ENCODE data around the gene RAB11FIP3. TPM values are rescaled to one million over a fixed set of nuclear protein-coding genes. Genes with fewer than 3 reads are reported as not detected.

The RAB11FIP3 gene
- total and polyA plus RNA-seq, 9 of the 15 experiments (the other 6 are each of a cell fraction or from before 2014, with no cell fraction given), result 0.46 to 13.1 (median 4.3) TPM

DNA sequence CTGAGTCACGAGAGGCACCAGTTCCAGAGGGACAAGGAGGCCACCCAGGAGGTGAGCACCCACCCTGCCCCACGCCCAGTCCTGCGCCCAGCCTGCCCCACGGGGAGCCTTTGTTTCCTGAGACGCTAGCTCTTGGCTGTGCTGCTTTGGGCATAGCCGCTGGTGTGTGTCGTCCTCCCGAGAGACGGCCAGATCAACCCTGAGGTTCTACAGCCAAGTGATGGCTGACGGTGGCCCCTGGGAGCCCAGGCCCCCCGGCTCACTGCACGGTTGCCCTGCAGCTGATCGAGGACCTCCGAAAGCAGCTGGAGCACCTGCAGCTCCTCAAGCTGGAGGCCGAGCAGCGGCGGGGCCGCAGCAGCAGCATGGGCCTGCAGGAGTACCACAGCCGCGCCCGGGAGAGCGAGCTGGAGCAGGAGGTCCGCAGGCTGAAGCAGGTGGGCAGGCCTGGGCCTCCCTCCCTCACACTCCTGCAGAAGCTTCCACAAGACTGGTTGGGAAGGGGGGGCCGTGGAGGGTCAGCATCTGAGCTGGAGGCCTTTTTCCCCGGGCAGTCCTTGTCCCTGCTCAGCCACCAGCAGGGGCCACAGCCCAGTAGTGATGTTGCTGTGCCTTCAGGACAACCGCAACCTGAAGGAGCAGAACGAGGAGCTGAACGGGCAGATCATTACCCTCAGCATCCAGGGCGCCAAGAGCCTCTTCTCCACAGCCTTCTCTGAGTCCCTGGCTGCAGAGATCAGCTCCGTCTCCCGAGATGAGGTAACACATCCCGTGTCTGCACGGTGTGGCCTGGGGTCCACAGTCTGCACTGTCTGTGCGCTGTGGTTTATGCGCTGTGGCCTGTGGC, 94.6 kb downstream of the RAB11FIP3 start (continued):
- TF ChIP-seq, protein P1, sequence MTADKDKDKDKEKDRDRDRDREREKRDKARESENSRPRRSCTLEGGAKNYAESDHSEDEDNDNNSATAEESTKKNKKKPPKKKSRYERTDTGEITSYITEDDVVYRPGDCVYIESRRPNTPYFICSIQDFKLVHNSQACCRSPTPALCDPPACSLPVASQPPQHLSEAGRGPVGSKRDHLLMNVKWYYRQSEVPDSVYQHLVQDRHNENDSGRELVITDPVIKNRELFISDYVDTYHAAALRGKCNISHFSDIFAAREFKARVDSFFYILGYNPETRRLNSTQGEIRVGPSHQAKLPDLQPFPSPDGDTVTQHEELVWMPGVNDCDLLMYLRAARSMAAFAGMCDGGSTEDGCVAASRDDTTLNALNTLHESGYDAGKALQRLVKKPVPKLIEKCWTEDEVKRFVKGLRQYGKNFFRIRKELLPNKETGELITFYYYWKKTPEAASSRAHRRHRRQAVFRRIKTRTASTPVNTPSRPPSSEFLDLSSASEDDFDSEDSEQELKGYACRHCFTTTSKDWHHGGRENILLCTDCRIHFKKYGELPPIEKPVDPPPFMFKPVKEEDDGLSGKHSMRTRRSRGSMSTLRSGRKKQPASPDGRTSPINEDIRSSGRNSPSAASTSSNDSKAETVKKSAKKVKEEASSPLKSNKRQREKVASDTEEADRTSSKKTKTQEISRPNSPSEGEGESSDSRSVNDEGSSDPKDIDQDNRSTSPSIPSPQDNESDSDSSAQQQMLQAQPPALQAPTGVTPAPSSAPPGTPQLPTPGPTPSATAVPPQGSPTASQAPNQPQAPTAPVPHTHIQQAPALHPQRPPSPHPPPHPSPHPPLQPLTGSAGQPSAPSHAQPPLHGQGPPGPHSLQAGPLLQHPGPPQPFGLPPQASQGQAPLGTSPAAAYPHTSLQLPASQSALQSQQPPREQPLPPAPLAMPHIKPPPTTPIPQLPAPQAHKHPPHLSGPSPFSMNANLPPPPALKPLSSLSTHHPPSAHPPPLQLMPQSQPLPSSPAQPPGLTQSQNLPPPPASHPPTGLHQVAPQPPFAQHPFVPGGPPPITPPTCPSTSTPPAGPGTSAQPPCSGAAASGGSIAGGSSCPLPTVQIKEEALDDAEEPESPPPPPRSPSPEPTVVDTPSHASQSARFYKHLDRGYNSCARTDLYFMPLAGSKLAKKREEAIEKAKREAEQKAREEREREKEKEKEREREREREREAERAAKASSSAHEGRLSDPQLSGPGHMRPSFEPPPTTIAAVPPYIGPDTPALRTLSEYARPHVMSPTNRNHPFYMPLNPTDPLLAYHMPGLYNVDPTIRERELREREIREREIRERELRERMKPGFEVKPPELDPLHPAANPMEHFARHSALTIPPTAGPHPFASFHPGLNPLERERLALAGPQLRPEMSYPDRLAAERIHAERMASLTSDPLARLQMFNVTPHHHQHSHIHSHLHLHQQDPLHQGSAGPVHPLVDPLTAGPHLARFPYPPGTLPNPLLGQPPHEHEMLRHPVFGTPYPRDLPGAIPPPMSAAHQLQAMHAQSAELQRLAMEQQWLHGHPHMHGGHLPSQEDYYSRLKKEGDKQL (CRISPR knock-in tag; IDR thresholded peaks at IDR 0.05; ENCODE audit: borderline replicate concordance), result no peak
- TF ChIP-seq, protein P2, sequence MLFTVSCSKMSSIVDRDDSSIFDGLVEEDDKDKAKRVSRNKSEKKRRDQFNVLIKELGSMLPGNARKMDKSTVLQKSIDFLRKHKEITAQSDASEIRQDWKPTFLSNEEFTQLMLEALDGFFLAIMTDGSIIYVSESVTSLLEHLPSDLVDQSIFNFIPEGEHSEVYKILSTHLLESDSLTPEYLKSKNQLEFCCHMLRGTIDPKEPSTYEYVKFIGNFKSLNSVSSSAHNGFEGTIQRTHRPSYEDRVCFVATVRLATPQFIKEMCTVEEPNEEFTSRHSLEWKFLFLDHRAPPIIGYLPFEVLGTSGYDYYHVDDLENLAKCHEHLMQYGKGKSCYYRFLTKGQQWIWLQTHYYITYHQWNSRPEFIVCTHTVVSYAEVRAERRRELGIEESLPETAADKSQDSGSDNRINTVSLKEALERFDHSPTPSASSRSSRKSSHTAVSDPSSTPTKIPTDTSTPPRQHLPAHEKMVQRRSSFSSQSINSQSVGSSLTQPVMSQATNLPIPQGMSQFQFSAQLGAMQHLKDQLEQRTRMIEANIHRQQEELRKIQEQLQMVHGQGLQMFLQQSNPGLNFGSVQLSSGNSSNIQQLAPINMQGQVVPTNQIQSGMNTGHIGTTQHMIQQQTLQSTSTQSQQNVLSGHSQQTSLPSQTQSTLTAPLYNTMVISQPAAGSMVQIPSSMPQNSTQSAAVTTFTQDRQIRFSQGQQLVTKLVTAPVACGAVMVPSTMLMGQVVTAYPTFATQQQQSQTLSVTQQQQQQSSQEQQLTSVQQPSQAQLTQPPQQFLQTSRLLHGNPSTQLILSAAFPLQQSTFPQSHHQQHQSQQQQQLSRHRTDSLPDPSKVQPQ (CRISPR knock-in tag; IDR thresholded peaks at IDR 0.05; ENCODE audit: borderline replicate concordance), result no peak
- TF ChIP-seq POLR2G (IDR thresholded peaks at IDR 0.05; ENCODE audit: low read depth, low read length) (peak; percentile 39; the same call in 1 of the 2 replicates), PPARD (CRISPR knock-in tag; IDR thresholded peaks at IDR 0.05) (no peak), NCOA4 (IDR thresholded peaks at IDR 0.05; ENCODE audit: partially characterized antibody) (no peak), NR2C1 (IDR thresholded peaks at IDR 0.05) (no peak), NR2C1 (tag; IDR thresholded peaks at IDR 0.05) (no peak), HMGN3 (IDR thresholded peaks at IDR 0.05; ENCODE audit: borderline replicate concordance, extremely low read depth, insufficient read length, low read depth, low read length) (no peak), ZNF583 (CRISPR knock-in tag; IDR thresholded peaks at IDR 0.05) (no peak)
- TF ChIP-seq, protein P3, sequence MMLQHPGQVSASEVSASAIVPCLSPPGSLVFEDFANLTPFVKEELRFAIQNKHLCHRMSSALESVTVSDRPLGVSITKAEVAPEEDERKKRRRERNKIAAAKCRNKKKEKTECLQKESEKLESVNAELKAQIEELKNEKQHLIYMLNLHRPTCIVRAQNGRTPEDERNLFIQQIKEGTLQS (IDR thresholded peaks at IDR 0.05), result no peak
- TF ChIP-seq, protein P3 (CRISPR knock-in tag; conservative IDR thresholded peaks at IDR 0.05), result no peak
- TF ChIP-seq, protein P4, sequence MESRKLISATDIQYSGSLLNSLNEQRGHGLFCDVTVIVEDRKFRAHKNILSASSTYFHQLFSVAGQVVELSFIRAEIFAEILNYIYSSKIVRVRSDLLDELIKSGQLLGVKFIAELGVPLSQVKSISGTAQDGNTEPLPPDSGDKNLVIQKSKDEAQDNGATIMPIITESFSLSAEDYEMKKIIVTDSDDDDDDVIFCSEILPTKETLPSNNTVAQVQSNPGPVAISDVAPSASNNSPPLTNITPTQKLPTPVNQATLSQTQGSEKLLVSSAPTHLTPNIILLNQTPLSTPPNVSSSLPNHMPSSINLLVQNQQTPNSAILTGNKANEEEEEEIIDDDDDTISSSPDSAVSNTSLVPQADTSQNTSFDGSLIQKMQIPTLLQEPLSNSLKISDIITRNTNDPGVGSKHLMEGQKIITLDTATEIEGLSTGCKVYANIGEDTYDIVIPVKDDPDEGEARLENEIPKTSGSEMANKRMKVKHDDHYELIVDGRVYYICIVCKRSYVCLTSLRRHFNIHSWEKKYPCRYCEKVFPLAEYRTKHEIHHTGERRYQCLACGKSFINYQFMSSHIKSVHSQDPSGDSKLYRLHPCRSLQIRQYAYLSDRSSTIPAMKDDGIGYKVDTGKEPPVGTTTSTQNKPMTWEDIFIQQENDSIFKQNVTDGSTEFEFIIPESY (CRISPR knock-in tag; IDR thresholded peaks at IDR 0.05), result peak; percentile 71

All from K562 (cell line).